Measurements from ENCODE around the gene PRKCB. TPM values are rescaled to one million over a fixed set of nuclear protein-coding genes. Genes with fewer than 3 reads are reported as not detected.

Gene PRKCB
- total and polyA plus RNA-seq, 2 experiments from 2014 or later, result 3.7 to 16.4 TPM

DNA sequence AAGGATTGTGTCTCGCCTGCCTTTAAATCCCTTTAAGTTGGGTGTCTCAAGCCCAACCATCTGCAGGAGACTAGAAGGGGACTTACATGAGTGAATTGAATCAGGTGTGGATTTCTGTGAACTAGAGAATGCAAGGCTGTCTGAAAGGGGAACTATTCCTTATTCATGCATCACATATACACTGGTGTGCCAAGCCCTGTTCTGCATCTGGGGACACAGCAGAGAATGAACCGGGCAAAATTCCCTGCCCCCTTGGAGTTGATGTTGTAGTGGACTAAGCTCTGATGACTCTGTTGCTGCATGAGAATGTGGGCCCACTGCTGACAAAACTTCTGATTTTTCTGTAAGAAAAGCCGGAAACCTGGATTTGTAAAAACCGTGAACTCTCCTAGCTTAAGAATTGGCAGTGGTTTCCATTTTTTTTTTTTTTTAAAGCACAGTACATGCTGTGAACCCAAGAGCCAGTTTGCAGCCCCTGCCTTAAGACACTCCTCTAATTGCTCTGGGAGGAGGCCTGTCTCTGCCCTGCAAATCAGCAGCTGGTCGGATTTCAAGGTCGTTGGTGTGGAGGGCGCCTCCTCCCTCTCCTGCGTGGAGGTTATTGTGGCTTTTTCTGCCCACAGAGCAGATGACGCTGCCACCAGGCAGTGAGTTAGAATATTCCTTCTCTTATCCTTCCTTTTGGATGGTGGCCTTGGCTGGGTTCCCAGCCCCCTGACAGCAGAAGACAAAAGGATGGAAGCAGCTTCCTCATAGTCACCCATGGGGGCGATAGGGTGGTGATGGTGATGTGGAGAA, 131.0 kb downstream of the PRKCB start:
- peaks cover 22% of the 10 kb centered on the region for H3K4me1 Mint-ChIP-seq
- H3K27me3 Mint-ChIP-seq (ENCODE audit: insufficient read depth, low read depth, poor library complexity), result peaks cover 5% of the 10 kb centered on the region
- Histone ChIP-seq H3K27me3 (ENCODE audit: insufficient read depth) (no peaks in the 10 kb centered on the region), H3K4me1 (ENCODE audit: insufficient read depth) (peaks cover 14% of the 10 kb centered on the region; the same call in 1 of the 2 replicates), H3K9me2 (ENCODE audit: insufficient read depth) (no peaks in the 10 kb centered on the region), H3K27ac (ENCODE audit: low read depth) (no peak overlapping the region), H3K36me3 (ENCODE audit: insufficient read depth) (no peaks in the 10 kb centered on the region), H3K4me2 (no peak overlapping the region), H3K79me2 (replicated peaks; ENCODE audit: insufficient read depth) (no peaks in the 10 kb centered on the region), H3K4me3 (no peak overlapping the region), H3F3A (replicated peaks; ENCODE audit: low read depth) (no peaks in the 10 kb centered on the region), H2AFZ (no peak overlapping the region), H4K20me1 (replicated peaks; ENCODE audit: insufficient read depth) (no peaks in the 10 kb centered on the region)
- no peaks in the 10 kb centered on the region; the same call in 2 of the 3 replicates for H3K9me3 Mint-ChIP-seq
- H3K36me3 Mint-ChIP-seq (ENCODE audit: low read depth), result no peaks in the 10 kb centered on the region
- no peak overlapping the region; the same call in 2 of the 3 replicates for H3K4me3 Mint-ChIP-seq
- TF ChIP-seq ETS1 (IDR thresholded peaks at IDR 0.05) (no peak), CTCF (conservative IDR thresholded peaks at IDR 0.05; ENCODE audit: low read depth in 2 of 2) (no peak), CREB1 (CRISPR knock-in tag; IDR thresholded peaks at IDR 0.05; ENCODE audit: low read depth) (no peak), ZNF114 (CRISPR knock-in tag; IDR thresholded peaks at IDR 0.05) (no peak)
- TF ChIP-seq, protein P1, sequence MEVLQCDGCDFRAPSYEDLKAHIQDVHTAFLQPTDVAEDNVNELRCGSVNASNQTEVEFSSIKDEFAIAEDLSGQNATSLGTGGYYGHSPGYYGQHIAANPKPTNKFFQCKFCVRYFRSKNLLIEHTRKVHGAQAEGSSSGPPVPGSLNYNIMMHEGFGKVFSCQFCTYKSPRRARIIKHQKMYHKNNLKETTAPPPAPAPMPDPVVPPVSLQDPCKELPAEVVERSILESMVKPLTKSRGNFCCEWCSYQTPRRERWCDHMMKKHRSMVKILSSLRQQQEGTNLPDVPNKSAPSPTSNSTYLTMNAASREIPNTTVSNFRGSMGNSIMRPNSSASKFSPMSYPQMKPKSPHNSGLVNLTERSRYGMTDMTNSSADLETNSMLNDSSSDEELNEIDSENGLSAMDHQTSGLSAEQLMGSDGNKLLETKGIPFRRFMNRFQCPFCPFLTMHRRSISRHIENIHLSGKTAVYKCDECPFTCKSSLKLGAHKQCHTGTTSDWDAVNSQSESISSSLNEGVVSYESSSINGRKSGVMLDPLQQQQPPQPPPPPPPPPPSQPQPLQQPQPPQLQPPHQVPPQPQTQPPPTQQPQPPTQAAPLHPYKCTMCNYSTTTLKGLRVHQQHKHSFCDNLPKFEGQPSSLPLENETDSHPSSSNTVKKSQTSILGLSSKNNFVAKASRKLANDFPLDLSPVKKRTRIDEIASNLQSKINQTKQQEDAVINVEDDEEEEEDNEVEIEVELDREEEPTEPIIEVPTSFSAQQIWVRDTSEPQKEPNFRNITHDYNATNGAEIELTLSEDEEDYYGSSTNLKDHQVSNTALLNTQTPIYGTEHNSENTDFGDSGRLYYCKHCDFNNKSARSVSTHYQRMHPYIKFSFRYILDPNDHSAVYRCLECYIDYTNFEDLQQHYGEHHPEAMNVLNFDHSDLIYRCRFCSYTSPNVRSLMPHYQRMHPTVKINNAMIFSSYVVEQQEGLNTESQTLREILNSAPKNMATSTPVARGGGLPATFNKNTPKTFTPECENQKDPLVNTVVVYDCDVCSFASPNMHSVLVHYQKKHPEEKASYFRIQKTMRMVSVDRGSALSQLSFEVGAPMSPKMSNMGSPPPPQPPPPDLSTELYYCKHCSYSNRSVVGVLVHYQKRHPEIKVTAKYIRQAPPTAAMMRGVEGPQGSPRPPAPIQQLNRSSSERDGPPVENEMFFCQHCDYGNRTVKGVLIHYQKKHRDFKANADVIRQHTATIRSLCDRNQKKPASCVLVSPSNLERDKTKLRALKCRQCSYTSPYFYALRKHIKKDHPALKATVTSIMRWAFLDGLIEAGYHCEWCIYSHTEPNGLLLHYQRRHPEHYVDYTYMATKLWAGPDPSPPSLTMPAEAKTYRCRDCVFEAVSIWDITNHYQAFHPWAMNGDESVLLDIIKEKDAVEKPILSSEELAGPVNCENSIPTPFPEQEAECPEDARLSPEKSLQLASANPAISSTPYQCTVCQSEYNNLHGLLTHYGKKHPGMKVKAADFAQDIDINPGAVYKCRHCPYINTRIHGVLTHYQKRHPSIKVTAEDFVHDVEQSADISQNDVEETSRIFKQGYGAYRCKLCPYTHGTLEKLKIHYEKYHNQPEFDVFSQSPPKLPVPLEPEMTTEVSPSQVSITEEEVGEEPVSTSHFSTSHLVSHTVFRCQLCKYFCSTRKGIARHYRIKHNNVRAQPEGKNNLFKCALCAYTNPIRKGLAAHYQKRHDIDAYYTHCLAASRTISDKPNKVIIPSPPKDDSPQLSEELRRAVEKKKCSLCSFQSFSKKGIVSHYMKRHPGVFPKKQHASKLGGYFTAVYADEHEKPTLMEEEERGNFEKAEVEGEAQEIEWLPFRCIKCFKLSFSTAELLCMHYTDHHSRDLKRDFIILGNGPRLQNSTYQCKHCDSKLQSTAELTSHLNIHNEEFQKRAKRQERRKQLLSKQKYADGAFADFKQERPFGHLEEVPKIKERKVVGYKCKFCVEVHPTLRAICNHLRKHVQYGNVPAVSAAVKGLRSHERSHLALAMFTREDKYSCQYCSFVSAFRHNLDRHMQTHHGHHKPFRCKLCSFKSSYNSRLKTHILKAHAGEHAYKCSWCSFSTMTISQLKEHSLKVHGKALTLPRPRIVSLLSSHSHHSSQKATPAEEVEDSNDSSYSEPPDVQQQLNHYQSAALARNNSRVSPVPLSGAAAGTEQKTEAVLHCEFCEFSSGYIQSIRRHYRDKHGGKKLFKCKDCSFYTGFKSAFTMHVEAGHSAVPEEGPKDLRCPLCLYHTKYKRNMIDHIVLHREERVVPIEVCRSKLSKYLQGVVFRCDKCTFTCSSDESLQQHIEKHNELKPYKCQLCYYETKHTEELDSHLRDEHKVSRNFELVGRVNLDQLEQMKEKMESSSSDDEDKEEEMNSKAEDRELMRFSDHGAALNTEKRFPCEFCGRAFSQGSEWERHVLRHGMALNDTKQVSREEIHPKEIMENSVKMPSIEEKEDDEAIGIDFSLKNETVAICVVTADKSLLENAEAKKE (CRISPR knock-in tag; IDR thresholded peaks at IDR 0.05), result no peak
- TF ChIP-seq, protein P2, sequence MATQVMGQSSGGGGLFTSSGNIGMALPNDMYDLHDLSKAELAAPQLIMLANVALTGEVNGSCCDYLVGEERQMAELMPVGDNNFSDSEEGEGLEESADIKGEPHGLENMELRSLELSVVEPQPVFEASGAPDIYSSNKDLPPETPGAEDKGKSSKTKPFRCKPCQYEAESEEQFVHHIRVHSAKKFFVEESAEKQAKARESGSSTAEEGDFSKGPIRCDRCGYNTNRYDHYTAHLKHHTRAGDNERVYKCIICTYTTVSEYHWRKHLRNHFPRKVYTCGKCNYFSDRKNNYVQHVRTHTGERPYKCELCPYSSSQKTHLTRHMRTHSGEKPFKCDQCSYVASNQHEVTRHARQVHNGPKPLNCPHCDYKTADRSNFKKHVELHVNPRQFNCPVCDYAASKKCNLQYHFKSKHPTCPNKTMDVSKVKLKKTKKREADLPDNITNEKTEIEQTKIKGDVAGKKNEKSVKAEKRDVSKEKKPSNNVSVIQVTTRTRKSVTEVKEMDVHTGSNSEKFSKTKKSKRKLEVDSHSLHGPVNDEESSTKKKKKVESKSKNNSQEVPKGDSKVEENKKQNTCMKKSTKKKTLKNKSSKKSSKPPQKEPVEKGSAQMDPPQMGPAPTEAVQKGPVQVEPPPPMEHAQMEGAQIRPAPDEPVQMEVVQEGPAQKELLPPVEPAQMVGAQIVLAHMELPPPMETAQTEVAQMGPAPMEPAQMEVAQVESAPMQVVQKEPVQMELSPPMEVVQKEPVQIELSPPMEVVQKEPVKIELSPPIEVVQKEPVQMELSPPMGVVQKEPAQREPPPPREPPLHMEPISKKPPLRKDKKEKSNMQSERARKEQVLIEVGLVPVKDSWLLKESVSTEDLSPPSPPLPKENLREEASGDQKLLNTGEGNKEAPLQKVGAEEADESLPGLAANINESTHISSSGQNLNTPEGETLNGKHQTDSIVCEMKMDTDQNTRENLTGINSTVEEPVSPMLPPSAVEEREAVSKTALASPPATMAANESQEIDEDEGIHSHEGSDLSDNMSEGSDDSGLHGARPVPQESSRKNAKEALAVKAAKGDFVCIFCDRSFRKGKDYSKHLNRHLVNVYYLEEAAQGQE (IDR thresholded peaks at IDR 0.05; ENCODE audit: unreplicated experiment), result no peak
- ATAC-seq (peak; percentile 79), DNase-seq (ENCODE audit: low spot score) (no peak)
- H3K27ac Mint-ChIP-seq, result peak overlapping the region; percentile 45; the same call in 1 of the 2 replicates
